ENCODE data around the gene PLCH1. TPM values are rescaled to one million over a fixed set of nuclear protein-coding genes. Genes with fewer than 3 reads are reported as not detected.

The PLCH1 gene
- total and polyA plus RNA-seq, 2 of the 13 experiments (the other 11 are each of a cell fraction or from before 2014, with no cell fraction given), result 2.0 to 3.0 TPM

- ATAC-seq, result no peak
- Histone ChIP-seq H3K36me3 (replicated peaks in 1 of 2; ENCODE audit: control insufficient read depth in 1 of 2, insufficient read depth in 2 of 2, low read length in 2 of 2) (no peaks in the 10 kb centered on the region), H3K4me1 (ENCODE audit: insufficient read depth, low read length) (peaks cover 17% of the 10 kb centered on the region), H3K79me2 (ENCODE audit: insufficient read depth, low read length) (no peaks in the 10 kb centered on the region), H3K27me3 (ENCODE audit: control insufficient read depth in 1 of 2, insufficient read depth in 2 of 2, low read length in 2 of 2) (no peaks in the 10 kb centered on the region), H3K27ac (ENCODE audit: extremely low read length, insufficient read depth, low read length) (no peak overlapping the region), H4K20me1 (ENCODE audit: insufficient read depth, low read length) (no peaks in the 10 kb centered on the region), H3K4me2 (ENCODE audit: low read depth, low read length) (no peak overlapping the region), H3K9ac (ENCODE audit: insufficient read depth, low read depth, low read length) (no peak overlapping the region), H3K4me3 (replicated peaks in 1 of 3; ENCODE audit: insufficient read depth in 1 of 3, low read depth in 2 of 3, low read length in 3 of 3) (no peak overlapping the region), H3K9me3 (ENCODE audit: low read length) (no peaks in the 10 kb centered on the region), H2AFZ (ENCODE audit: low read length) (no peak overlapping the region)
- intact Hi-C loops (cut with micrococcal nuclease; ENCODE audit: unreplicated experiment), result no loop called here
- no peak for DNase-seq (ENCODE audit: low spot score)
- FAIRE-seq, result no peak
- in situ Hi-C loops (cut with HindIII; ENCODE audit: extremely low pct_ligation_motif_present, low pct_unique_long_range_greater_than_20kb), result no loop called here
- ChIA-PET POLR2A (no interaction called here), CTCF (ENCODE audit: low intra/inter-chr PET ratio, low total read pairs) (no interaction called here)
- no peak for TF ChIP-seq ZNF747 (CRISPR knock-in tag; IDR thresholded peaks at IDR 0.05; ENCODE audit: borderline replicate concordance)
- TF ChIP-seq TMF1 (CRISPR knock-in tag; IDR thresholded peaks at IDR 0.05; ENCODE audit: low read depth), result no peak
- no peak for TF ChIP-seq NRL (CRISPR knock-in tag; IDR thresholded peaks at IDR 0.05; ENCODE audit: borderline replicate concordance)
- TF ChIP-seq SOX6 (IDR thresholded peaks at IDR 0.05), result no peak
- no peak for TF ChIP-seq SOX6 (CRISPR knock-in tag; IDR thresholded peaks at IDR 0.05)
- no peak for TF ChIP-seq TSC22D2 (CRISPR knock-in tag; IDR thresholded peaks at IDR 0.05; ENCODE audit: borderline replicate concordance)
- no peak for TF ChIP-seq ZNF430 (CRISPR knock-in tag; IDR thresholded peaks at IDR 0.05)
- TF ChIP-seq HMGXB4 (CRISPR knock-in tag; IDR thresholded peaks at IDR 0.05; ENCODE audit: borderline replicate concordance in 1 of 2, low read depth in 1 of 2), result no peak
- WGBS (ENCODE audit: low lambda C conversion rate), result 96% methylated on average over 3 of the region's 3 CpGs
- no TSS peak for BruUV-seq (replicated peaks)
These were observed 194.5 kb downstream of the PLCH1 start for GRCh38 chr3:155550391-155550790.

Data from HepG2 (cell line).